Osteoblast (primary cell): ENCODE measurements around the gene DES. TPM values are rescaled to one million over a fixed set of nuclear protein-coding genes. Genes with fewer than 3 reads are reported as not detected.

Source experiments
- DNase-seq: peaks from one replicate; pipeline ENCODE4 v3.0.0; 2011; ENCODE audit warnings: low spot score, mixed read lengths; ENCODE audit not compliant: insufficient read length; ENCODE audit errors: missing footprints
- H2AFZ ChIP-seq: 2 replicates; pipeline ENCODE4 v1.6.0; 2011; ENCODE audit warnings: mild to moderate bottlenecking, low read length
- H3K27ac ChIP-seq: 2 replicates; pipeline ENCODE4 v1.5.1; 2011; ENCODE audit warnings: mild to moderate bottlenecking, low read depth, low read length, moderate library complexity
- H3K27me3 ChIP-seq: 2 replicates; pipeline ENCODE4 v1.6.0; 2012; ENCODE audit warnings: mild to moderate bottlenecking, control low read depth, inconsistent platforms, low read length, moderate library complexity; ENCODE audit not compliant: insufficient read depth
- H3K36me3 ChIP-seq: 2 replicates; pipeline ENCODE4 v1.5.1; 2011; ENCODE audit warnings: mild to moderate bottlenecking, low read length, control low read depth, moderate library complexity; ENCODE audit not compliant: insufficient read depth
- H3K4me1 ChIP-seq: 2 replicates; pipeline ENCODE4 v1.5.1; 2011; ENCODE audit warnings: mild to moderate bottlenecking, low read length, control low read depth, moderate library complexity; ENCODE audit not compliant: insufficient read depth
- H3K4me2 ChIP-seq: 2 replicates; pipeline ENCODE4 v1.6.0; 2011; ENCODE audit warnings: mild to moderate bottlenecking, low read length; ENCODE audit not compliant: insufficient read depth
- H3K4me3 ChIP-seq: fragments of 200-600 bp; sonication (generic); 3 replicates; pipeline ENCODE4 v1.5.1; 2012; ENCODE audit warnings: mild to moderate bottlenecking, low read length, inconsistent platforms; ENCODE audit not compliant: insufficient read depth
- H3K79me2 ChIP-seq: 2 replicates; pipeline ENCODE4 v1.6.0; 2012; ENCODE audit warnings: mild to moderate bottlenecking, low read length, control low read depth, inconsistent platforms; ENCODE audit not compliant: insufficient read depth
- H3K9me3 ChIP-seq: 2 replicates; pipeline ENCODE4 v1.5.1; 2011; ENCODE audit warnings: low read depth, low read length, control low read depth
- H4K20me1 ChIP-seq: 2 replicates; pipeline ENCODE4 v1.6.0; 2012; ENCODE audit warnings: mild to moderate bottlenecking, low read length, control low read depth; ENCODE audit not compliant: insufficient read depth
- total RNA-seq: library from RNA; depleted of rRNA; stranded (reverse); fragments of >200 nt; gene quantifications from 2 replicates; pipeline ENCODE4 v1.2.3, GENCODE V29; 2012
- TF ChIP-seq, protein P1 (sequence below): IDR thresholded peaks from 2 replicates; pipeline ENCODE4 v1.5.1; 2011; ENCODE audit warnings: mild to moderate bottlenecking, low read depth, low read length, moderate library complexity; ENCODE audit errors: extremely low read depth

The DES gene
- total RNA-seq, 1 donor: 0.72 TPM

- Histone ChIP-seq H2AFZ (no peak overlapping the region), H3K4me1 (peaks cover 30% of the 10 kb centered on the region), H3K4me2 (no peak overlapping the region)
Observed at GRCh38 chr2:219448099-219448775, 30.1 kb downstream of the DES start.

GRCh38 chr2:219448776-219449341 lies 30.7 kb downstream of the DES start:
- H3K4me1 ChIP-seq: peaks cover 33% of the 10 kb centered on the region
- no peaks in the 10 kb centered on the region for H3K27me3 ChIP-seq
- H3K79me2 ChIP-seq: peaks cover 8% of the 10 kb centered on the region
- DNase-seq: no peak
- peaks cover 33% of the 10 kb centered on the region for H3K36me3 ChIP-seq
- H2AFZ ChIP-seq: no peak overlapping the region
- no peak overlapping the region for H3K4me2 ChIP-seq
- H3K9me3 ChIP-seq: no peaks in the 10 kb centered on the region
- H3K4me3 ChIP-seq: no peak overlapping the region
- TF ChIP-seq, protein P1, sequence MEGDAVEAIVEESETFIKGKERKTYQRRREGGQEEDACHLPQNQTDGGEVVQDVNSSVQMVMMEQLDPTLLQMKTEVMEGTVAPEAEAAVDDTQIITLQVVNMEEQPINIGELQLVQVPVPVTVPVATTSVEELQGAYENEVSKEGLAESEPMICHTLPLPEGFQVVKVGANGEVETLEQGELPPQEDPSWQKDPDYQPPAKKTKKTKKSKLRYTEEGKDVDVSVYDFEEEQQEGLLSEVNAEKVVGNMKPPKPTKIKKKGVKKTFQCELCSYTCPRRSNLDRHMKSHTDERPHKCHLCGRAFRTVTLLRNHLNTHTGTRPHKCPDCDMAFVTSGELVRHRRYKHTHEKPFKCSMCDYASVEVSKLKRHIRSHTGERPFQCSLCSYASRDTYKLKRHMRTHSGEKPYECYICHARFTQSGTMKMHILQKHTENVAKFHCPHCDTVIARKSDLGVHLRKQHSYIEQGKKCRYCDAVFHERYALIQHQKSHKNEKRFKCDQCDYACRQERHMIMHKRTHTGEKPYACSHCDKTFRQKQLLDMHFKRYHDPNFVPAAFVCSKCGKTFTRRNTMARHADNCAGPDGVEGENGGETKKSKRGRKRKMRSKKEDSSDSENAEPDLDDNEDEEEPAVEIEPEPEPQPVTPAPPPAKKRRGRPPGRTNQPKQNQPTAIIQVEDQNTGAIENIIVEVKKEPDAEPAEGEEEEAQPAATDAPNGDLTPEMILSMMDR: no peak
- H4K20me1 ChIP-seq: no peaks in the 10 kb centered on the region
- H3K27ac ChIP-seq: no peak overlapping the region

More at GRCh38 chr2:219448099-219448775, 30.1 kb downstream of the DES start:
- no peaks in the 10 kb centered on the region for H3K9me3 ChIP-seq
- H3K79me2 ChIP-seq: peaks cover 14% of the 10 kb centered on the region
- TF ChIP-seq, protein P1: no peak
- H3K27me3 ChIP-seq: no peaks in the 10 kb centered on the region
- no peaks in the 10 kb centered on the region for H4K20me1 ChIP-seq
- H3K36me3 ChIP-seq: peaks cover 38% of the 10 kb centered on the region
- DNase-seq: no peak
- H3K27ac ChIP-seq: no peak overlapping the region
- H3K4me3 ChIP-seq: no peak overlapping the region

GRCh38 chr2:219449609-219450008 lies 31.4 kb downstream of the DES start:
- no peak overlapping the region for H3K27ac ChIP-seq
- H3K4me3 ChIP-seq: no peak overlapping the region
- H3K4me2 ChIP-seq: no peak overlapping the region
- no peaks in the 10 kb centered on the region for H3K9me3 ChIP-seq
- H3K79me2 ChIP-seq: peaks cover 4% of the 10 kb centered on the region
- no peaks in the 10 kb centered on the region for H4K20me1 ChIP-seq
- H3K27me3 ChIP-seq: no peaks in the 10 kb centered on the region
- peaks cover 41% of the 10 kb centered on the region for H3K4me1 ChIP-seq
- TF ChIP-seq, protein P1: no peak
- DNase-seq: peak; percentile 79
- H3K36me3 ChIP-seq: peaks cover 37% of the 10 kb centered on the region
- no peak overlapping the region for H2AFZ ChIP-seq

GRCh38 chr2:219451661-219452360 lies 33.6 kb downstream of the DES start:
- DNase-seq: peak; percentile 95
- no peaks in the 10 kb centered on the region for H3K79me2 ChIP-seq
- H2AFZ ChIP-seq: no peak overlapping the region
- TF ChIP-seq, protein P1: no peak
- peak overlapping the region; percentile 88 for H3K27ac ChIP-seq
- H3K9me3 ChIP-seq: no peaks in the 10 kb centered on the region
- peaks cover 35% of the 10 kb centered on the region for H3K4me1 ChIP-seq
- H4K20me1 ChIP-seq: no peaks in the 10 kb centered on the region
- H3K4me2 ChIP-seq: peak overlapping the region; percentile 18
- no peaks in the 10 kb centered on the region for H3K27me3 ChIP-seq
- no peak overlapping the region for H3K4me3 ChIP-seq
- H3K36me3 ChIP-seq: peaks cover 45% of the 10 kb centered on the region
